ENCODE measurements around the gene MAP3K14. TPM values are rescaled to one million over a fixed set of nuclear protein-coding genes. Genes with fewer than 3 reads are reported as not detected.

Gene MAP3K14
- total RNA-seq, 4 donors from 2014 or later: 3.7 to 14.7 (median 6.7) TPM

- Histone ChIP-seq H3K4me1 (peaks cover 13 to 55% (median 38%) of the 10 kb centered on the region in 3 donors), H3K36me3 (no peaks in the 10 kb centered on the region), H3K4me3 (no peak overlapping the region), H3K9me3 (no peaks in the 10 kb centered on the region), H3K27me3 (no peaks in the 10 kb centered on the region), H3K27ac (peak overlapping the region in 3 of 4 donors; percentile 45 to 55 (median 45))
- TF ChIP-seq POLR2A (IDR thresholded peaks at IDR 0.05) (no peak), CTCF (IDR thresholded peaks at IDR 0.05) (no peak)
- WGBS, 2 donors: 84 to 85% methylated on average over 11 of the region's 11 CpGs
- intact Hi-C loops (cut with DNase I): no loop called here
- DNase-seq: no peak
Measured at GRCh38 chr17:45334701-45335677, 18.2 kb upstream of the MAP3K14 start.

- intact Hi-C loops (cut with DNase I): no loop called here
- no peak overlapping the region for H3K4me3 ChIP-seq
- no peak for TF ChIP-seq CTCF (IDR thresholded peaks at IDR 0.05)
- TF ChIP-seq POLR2A (IDR thresholded peaks at IDR 0.05): no peak
- DNase-seq: no peak
- H3K9me3 ChIP-seq: no peaks in the 10 kb centered on the region
- peaks cover 13 to 52% (median 38%) of the 10 kb centered on the region in 3 donors for H3K4me1 ChIP-seq
- H3K36me3 ChIP-seq: no peaks in the 10 kb centered on the region
- peak overlapping the region; percentile 15 to 55 (median 45) for H3K27ac ChIP-seq
- no peaks in the 10 kb centered on the region for H3K27me3 ChIP-seq
- WGBS, 2 donors: 43 to 80% methylated on average over 1 of the region's 1 CpG
Measured at GRCh38 chr17:45334231-45334630, 17.4 kb upstream of the MAP3K14 start.

- TF ChIP-seq CTCF (IDR thresholded peaks at IDR 0.05) (no peak), POLR2A (IDR thresholded peaks at IDR 0.05) (no peak)
- Histone ChIP-seq H3K27me3 (no peaks in the 10 kb centered on the region), H3K4me3 (no peak overlapping the region), H3K4me1 (peaks cover 13 to 49% (median 38%) of the 10 kb centered on the region in 3 donors), H3K27ac (peak overlapping the region; percentile 15 to 55 (median 45)), H3K36me3 (no peaks in the 10 kb centered on the region), H3K9me3 (no peaks in the 10 kb centered on the region)
- DNase-seq: no peak
- intact Hi-C loops (cut with DNase I): no loop called here
- 60 to 81% methylated on average over 3 to 4 of the region's 4 CpGs for WGBS, 2 donors
Measured at GRCh38 chr17:45333702-45334092, 16.9 kb upstream of the MAP3K14 start.

GRCh38 chr17:45332989-45333701, 16.3 kb upstream of the MAP3K14 start:
- H3K4me1 ChIP-seq: peaks cover 13 to 44% (median 34%) of the 10 kb centered on the region in 3 donors
- DNase-seq: no peak
- TF ChIP-seq POLR2A (IDR thresholded peaks at IDR 0.05) (no peak), CTCF (IDR thresholded peaks at IDR 0.05) (no peak)
- H3K9me3 ChIP-seq: no peaks in the 10 kb centered on the region
- peak overlapping the region in 3 of 4 donors; percentile 45 to 55 (median 45) for H3K27ac ChIP-seq
- H3K27me3 ChIP-seq: no peaks in the 10 kb centered on the region
- intact Hi-C loops (cut with DNase I): no loop called here
- no peaks in the 10 kb centered on the region for H3K36me3 ChIP-seq
- H3K4me3 ChIP-seq: no peak overlapping the region
- WGBS, 2 donors: 47 to 69% methylated on average over 4 of the region's 4 CpGs

GRCh38 chr17:45332505-45332904, 15.7 kb upstream of the MAP3K14 start:
- no peaks in the 10 kb centered on the region for H3K27me3 ChIP-seq
- no peak for TF ChIP-seq CTCF (IDR thresholded peaks at IDR 0.05)
- TF ChIP-seq POLR2A (IDR thresholded peaks at IDR 0.05): no peak
- WGBS, 2 donors: 71 to 91% methylated on average over 5 of the region's 5 CpGs
- intact Hi-C loops (cut with DNase I): no loop called here
- no peak for DNase-seq
- no peaks in the 10 kb centered on the region for H3K36me3 ChIP-seq
- peak overlapping the region in 2 of 4 donors; percentile 45 for H3K27ac ChIP-seq
- no peak overlapping the region for H3K4me3 ChIP-seq
- peaks cover 13 to 37% (median 28%) of the 10 kb centered on the region in 3 donors for H3K4me1 ChIP-seq
- no peaks in the 10 kb centered on the region for H3K9me3 ChIP-seq

Data from esophagus squamous epithelium (tissue), 5 donors.